HG03196 (cell line): ENCODE results near the gene ST6GALNAC2.
"Not testable (repeated sequence)": the region's sequence is repeated elsewhere in the genome, so short reads cannot be mapped to it uniquely, and the experiment has no call there.

ENCODE experiments used
- ATAC-seq: cut with Tn5 transposase; IDR thresholded peaks from one replicate; pipeline ENCODE4 v1.9.1; 2021; ENCODE audit not compliant: unreplicated experiment

Gene ST6GALNAC2

DNA sequence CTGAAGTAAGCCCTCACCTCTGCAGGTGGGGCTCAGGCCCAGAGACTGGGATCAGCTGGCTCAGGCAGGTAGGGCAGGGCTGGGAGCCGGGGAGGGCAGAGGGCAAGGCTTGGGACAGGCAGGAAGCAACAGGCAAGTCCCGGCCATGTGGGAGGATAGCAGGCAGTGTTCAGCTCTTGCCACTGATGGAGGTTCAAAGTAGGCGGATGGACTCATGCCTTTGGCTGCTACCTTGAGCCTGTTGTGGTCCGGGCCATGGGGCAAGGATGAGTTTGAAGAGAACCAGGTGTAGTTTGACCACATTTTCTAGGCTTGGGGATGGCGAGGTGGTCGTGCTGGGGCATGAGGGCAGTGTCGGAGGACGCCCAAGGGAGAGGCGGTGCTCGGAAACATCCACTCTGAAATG is 43.1 kb downstream of the ST6GALNAC2 start:
- no peak for ATAC-seq

DNA sequence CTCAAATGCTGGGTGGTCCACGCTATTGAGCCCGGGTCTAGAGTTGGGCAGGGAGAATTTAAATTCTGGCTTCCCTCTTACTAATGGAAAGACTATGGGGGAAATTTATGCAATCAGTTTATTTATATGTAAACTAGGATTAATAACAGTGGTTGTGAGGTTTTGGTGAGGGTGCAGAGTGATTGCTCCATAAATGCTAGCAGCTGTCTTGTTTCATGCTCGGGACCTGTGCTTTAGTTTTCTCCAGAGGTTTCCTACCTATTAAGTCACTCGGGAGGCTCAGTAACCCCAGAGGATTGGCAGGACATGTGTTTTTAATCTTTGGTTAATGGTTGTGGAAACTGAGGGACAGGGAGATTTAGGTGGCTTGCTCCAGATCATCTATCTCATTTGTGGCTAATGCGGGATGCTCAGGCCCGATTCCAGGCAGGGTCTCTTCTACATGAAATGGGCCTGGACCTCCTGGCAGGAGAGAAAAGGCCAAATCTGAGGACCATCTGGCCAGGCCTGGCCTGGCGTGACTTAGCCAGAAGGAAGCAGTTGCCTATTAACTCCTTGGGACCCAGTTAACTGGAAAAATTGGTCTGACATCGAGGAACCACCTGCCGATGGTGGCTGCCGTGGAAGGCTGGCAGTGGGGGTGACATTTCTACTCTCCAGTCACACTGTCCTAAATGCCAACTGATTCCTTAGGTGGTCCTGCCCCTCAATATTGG is 43.8 kb downstream of the ST6GALNAC2 start:
- no peak for ATAC-seq

DNA sequence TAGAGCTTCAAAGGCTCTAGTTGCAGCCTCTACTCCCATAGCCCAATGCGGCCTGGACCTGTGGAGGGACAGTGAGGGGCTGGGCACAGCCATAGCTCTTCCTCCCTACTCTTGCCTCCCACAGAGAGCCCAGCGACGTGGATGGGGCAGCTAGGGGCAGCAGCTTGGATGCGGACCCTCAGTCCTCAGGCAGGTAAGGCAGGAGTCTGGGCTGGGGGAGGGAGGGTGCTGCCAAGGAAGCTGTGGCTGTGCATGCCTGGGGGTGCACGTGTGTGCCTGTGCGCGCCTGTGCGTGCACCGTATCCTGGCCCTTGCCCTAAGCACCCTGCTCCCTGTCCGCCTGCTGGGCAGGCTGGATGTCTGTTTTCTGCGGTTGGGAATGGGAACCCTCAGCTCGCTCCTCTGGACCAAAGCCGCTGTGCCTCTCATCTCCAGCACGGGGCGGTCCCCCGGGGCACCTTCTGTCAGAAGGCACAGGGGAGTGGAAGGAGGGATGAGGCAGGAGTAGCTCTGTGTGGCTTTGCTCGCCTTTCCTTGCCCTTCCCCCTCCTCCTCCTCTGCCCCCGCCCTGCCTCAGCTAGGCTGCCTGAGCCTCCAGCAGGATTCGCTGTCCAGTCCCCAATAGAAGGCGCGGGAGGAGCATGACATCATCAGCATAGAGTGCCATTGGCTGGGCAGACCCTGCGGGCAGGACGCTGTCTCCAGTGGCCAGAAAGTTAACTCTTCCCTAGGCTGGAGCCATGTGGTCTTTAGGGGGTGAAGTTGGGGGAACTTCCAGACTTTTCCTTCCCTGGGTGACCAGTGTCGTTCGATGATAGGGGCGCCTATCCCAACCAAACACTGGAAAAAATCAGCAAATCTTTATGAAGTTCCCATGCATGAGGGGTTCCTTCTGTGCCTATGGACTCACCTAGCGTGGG is 45.0 kb downstream of the ST6GALNAC2 start:
- ATAC-seq: no peak

DNA sequence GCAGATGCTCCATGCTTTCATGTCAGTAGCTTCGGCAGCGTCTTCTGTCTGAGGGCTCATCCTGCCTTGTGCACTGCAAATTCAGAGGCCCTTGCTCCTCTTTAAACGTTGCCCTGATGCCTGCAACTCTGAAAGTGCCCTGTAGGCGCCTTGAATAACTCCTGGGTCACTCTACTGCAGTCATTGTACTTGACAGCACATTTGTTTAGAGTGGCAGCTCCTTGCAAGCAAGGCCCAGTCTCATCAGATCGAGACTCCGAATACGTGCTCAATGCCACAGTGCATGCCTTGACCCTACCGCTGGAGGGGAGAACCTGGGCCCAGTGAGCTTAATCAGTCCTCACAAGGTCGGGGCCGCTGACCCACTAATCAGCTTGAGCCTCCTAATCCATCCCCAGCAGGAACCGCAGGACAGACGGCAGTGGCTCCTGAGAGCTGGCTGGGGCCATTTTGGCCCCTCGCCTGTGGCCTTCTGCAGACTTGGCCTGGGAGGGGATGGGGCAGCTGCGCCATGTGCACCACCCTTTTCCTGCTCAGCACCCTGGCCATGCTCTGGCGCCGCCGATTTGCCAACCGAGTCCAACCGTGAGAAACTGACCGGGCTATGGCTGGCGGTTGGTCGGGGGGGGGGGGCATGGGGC is 45.9 kb downstream of the ST6GALNAC2 start, which contains the start of gene PRCD:
Gene PRCD, plus strand, starts transcription at position 414 of the 641 bp plus-strand sequence. Its CDS starts 98 bp downstream, at position 512.
- ATAC-seq: no peak

DNA sequence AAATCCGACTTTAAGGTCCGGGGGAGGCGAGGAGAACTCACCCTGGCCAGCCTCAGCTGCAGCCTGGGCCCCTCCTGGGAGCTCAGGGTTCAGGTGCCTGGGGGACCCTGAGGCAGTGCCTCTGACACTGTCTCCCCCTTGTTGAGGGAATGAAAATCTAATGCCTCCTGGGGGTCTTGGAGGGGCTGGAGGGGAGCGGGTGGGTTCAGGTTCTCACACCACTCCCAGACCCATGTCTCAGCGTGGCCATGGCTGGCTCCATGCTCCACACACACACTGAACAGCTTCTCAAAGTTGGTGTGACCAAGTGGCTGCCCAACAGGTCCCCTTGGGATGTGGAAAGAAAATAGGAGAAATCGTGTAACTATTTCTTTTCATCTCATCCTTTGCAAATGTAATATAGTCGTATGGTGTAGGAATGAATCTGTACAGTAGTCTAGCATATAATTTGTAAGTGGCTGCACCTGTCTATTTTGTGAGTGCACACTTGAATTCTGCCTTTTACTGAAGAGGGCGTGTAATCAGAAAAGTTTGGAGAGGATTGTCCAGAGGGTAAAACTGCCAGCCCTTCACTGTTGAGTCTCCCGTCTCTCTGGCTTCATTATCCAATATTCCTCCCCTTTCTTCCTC is 46.6 kb downstream of the ST6GALNAC2 start:
- no peak for ATAC-seq

DNA sequence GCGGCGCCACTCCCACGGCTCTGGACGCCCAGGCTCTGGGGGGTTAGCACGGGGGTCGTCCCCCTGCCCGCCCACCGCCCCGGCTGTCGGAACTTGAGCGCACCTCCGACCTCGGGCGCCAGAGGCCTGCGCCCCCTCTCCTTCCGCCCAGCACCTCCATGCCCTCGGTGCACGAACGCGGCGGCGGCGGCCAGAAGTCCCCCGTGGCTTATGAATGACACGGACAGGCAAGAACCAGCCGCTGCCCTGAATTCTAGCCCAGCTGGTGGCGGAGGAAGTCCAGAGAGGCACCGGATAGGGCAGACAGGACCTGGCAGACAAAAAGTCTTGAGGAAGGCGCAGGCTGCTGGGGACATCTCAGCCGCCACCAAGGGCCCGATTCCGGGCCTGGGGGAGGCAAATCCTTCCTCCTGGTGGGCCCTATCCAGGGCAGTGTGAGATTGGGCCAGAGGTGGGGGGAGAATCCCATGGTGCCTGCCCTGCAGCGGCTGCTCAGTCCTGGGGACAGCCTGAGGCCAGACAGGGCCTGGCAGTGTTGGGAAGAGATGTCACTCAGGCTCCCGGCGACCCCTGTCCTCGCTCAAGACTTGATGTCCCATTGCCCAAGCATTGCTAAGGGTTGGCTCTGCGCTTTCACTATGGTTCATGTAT is 47.3 kb downstream of the ST6GALNAC2 start:
- ATAC-seq: no peak

DNA sequence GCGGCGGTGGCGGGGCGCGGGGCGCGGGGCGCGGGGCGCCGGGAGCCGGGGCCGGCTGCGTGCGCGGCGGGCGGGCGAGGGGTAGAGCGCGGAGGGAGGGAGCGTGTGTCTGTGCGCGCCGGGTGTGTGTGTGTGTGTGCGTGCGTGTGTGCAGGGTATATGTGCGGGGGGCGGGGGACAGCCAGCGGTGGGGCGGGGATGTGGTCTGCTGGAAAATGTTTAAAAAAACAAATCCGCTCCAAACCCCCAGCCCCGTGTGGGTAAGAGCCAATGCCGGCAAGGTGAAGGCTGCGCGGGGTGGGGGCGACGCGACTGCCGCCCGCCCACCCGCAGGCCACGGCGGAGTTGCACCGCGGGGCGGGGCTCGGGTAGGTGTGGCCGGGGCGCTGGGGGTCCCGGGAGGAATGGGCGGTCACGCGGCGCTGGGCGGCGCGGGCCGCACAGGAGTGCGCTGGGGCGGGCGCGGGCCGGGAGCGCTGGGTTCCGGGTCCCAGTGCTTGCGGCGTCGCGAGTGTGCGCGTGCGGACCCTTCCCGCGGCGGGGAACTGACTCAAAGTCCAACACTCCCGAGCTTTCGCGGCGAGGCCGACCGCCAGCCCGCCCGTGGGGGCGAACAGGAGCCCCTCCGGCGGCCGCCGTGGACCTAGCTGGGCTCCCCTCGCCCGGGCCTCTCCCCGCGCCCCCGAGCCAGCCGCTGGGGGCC is 47.9 kb downstream of the ST6GALNAC2 start, which contains the start of gene CYGB:
Gene CYGB, minus strand, starts transcription at position 132 of the 703 bp plus-strand sequence. CDS start 167 bp downstream, outside the sequence.
- no peak for ATAC-seq

DNA sequence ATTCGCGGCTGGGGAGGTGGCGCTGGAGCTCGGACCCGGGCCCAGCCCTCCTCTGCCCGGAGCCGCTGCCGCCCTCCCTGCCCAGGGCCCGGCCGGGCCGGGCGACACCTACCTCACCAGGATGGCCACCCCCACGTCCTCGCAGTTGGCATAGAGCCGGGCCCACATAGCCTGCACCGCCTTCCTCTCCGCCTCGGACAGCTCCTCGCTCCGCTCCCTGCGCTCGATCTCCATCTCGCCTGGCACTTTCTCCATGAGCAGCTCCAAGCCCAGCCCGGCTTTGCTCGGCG is 48.4 kb downstream of the ST6GALNAC2 start:
- no peak for ATAC-seq

DNA sequence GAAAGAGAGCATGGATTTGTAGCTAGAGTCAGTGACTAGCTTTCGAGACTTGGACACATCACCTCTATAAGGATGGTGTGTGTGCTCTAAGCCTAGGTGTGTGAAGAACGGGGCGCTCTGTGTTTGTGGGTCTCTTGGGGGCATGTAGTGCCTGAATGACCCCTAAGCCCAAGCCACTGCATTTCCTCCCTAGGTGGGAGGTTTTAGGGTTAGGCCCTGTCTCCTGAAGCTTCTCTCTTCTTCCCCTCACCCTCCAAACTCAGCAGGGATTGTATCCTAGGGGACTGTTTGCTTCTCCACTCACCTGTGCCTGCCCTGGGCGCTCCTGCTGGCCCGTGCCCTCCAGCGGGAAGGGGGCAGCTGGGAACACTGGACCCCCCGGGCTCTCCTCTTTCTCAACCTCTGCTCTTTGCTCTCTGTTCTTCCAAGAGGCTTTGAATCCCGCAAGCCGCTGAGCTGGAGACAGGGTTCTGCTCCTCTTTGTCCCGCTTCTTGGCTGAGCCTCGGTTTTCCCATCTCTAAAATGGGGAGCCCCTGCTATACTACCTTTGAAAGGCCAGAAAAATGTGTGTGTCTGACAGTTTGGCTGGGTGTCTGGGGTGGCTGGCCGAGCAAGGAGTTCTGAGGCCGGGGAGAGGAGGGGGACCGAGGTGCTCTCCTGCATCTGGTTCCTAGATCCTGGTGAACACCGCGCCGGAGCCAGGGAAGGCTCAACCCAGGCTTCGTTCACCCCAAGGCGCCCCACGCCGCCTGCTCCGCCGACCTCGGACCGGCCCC is 49.0 kb downstream of the ST6GALNAC2 start:
- no peak for ATAC-seq

DNA sequence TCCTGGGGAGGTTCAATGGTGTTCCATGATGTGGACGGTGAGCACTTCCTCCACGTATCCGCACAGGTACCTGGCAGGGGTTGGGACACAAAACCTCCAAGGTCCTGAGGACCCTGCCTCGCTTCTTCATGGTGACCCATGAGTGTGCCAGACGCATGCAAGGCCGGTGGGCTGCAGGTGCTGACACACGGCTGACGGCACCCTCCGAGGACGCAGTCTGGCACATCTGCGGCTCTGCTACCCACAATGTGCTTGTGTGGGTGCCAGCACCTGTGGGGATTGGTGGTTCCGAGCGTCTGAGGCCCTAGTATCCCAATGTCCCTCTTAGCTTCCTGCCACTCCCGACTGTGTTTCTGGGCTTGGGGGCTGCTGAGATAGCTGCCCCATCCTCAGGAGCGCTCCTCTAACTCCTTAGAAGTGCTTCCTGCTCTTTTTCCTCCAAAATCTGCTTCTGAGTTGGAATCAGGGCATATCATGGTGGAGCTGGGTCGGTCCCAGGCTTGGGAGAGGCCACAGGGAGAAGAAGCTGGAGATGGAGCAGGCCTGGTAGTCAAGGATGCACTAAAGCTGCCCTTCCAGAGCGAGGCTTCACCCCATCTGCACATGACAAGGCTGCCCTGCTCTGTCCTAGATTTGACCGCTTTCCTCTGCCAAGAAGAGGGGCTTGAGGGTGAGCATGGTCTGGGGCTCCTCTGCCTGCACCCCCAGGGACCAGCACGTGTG is 49.7 kb downstream of the ST6GALNAC2 start:
- no peak for ATAC-seq

DNA sequence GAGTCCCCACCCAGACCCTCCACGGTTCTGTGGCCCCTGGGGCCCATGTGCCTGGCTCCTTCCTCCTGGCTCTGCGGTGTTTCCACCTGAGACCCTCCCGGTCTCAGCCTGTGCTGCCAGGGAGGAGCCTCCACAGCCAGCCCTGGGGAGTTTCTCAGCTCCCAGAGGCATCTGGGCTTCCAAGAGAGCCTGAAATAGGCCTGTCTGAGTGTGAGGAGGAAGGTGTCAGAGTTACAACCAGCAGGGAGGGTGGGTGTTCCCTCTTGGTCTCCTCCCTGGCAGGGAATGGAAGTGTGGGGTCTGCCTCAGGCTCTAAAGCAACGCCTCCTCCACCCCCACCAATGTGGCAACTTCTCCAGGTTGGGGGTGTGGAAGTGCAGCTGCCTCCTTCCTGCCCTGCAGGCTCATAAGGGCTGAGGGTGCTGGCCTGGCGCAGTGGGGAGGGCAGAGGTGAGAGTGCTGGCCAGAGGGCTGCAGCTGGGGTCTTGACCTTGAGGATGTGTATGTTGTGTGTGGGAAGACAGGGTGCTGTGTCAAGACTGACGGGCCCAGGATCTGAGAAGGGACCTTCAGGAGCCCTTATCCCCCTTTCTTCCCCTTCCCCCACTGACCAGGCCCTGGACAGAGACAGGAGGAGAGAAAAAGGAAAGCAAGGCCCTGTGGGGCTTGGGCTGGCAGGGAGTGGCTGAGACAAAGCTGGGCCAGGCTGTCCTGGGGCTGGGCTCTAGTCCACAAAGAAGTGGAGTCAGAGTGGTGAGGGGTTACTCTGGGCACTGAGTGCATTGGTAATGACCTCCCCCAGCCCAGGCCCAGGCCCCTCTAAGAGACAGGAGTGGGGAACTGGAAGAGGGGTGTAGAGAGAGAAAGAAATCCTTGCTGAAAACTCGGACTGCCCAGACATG is 50.6 kb downstream of the ST6GALNAC2 start:
- ATAC-seq: no peak

DNA sequence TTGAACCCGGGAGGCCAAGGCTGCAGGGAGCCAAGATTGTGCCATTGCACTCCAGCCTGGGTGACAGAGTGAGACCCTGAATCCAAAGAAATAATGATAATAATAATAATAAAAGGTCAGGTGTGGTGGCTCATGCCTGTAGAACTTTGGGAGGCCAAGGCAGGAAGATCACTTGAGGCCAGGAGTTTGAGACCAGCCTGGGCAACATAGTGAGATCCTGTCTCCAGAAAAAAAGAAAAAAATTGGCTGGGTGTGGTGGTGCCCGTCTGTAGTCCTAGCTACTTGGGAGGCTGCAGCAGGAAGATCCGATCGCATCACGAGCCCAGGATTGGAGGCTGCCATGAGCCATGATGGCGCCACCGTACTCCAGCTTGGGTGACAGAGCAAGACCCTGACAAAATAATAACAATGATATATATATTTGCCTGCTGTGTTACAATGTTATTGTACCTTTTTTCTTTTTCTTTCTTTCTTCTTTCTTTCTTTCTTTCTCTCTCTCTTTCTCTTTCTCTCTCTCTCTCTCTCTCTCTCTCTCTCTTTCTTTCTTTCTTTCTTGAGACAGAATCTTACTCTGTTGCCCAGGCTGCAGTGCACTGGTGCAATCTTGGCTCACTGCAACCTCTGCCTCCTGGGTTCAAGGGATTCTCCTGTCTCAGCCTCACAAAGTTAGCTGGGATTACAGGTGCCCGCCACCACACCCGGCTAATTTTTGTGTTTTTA is 51.9 kb downstream of the ST6GALNAC2 start:
- not testable (repeated sequence) for ATAC-seq

DNA sequence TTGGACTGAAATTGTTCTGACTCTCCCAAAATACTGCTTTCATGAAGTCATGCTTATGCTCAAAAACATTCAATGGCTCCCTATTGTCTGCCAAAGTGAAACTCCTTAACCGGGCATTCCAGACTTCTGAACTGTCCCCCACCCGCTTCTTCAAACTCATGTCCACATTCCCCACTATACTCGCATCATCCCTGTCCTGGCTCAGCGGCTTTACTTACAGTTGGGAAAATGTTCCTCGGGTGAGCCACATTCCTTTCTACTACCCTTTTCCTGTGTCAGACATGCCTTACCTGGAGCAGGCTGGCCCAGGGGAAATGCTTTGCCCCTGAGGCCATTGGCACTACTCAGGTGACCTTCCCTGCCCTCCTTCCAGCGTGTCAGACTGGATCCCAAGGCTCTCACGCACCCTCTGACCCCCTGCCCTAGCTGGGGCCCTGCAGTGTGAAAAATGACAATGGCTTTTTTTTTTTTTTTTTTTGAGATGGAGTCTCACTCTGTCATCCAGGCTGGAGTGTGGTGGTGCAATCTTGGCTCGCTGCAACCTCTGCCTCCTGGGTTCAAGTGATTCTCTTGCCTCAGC is 53.5 kb downstream of the ST6GALNAC2 start:
- ATAC-seq: no peak

DNA sequence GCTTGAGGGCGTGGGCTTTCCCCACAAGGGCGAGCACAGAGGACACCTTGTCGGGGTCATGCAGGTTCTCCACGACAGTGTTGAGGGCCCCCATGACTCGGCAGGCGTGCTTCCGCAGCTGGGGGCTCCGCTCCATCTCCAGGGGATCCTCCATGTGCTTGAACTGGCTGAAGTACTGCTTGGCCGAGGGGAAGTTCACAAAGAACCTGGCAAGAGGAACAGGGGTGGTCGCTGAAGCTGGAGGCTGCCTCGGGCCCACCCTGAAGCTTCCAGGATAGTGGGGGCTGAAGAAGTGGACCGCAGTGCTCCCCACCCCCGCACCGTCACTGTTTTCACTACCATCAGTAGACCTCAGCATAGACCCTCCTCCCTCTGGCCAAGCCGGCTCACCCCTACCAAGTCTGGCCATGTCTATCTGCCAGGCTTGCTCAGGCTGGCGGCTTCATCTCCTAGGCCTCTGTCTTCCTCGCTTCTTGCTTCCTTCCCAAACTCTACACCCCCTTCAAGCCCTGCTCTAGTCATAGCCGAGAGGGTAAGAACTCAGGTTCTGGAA is 54.1 kb downstream of the ST6GALNAC2 start:
- ATAC-seq: no peak

DNA sequence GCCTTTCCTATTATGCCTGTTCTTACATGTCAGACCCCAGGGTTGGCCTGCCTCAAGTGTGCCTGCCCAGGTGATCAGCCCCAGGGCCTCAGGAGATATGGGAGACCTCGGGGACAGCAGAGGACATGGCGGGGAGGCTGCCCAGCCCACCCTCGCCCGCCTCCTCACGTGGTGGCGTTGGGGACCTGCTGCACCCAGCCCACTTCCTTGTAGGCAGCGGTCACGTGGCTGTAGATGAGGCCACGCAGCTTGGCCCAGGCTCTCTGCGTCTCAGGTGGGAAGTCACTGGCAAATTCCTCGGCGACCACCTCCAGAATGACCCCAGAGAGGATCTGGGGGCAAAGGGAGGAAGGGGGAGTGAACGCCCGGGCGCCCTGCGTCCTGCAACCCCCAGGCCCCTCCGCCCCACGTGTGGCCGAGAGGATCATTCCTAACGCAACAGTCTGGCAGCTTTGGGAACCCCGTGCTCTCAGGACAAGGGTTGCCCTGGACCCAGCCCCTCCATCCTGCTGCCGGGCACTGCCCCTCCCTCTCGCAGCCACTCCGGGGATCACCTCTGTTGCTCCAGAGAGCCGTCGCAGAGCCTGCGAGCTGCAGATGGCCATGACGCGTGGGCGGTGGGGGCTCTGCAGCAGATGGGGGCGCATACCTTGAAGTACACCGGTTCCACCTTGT is 54.7 kb downstream of the ST6GALNAC2 start:
- ATAC-seq: no peak
